GM23248 (cell line): ENCODE data around the gene TICRR. TPM values are rescaled to one million over a fixed set of nuclear protein-coding genes. Genes with fewer than 3 reads are reported as not detected.

Experiments used
- DNase-seq: peaks from one replicate; pipeline ENCODE4 v3.0.0-alpha.2; 2015
- H2AFZ ChIP-seq: fragments of 200-600 bp; sonication (generic); 2 replicates; pipeline ENCODE4 v1.6.1; 2016; ENCODE audit warnings: antibody characterized with exemption
- H3F3A ChIP-seq: fragments of 200-600 bp; sonication (generic); 2 replicates; pipeline ENCODE4 v1.6.1; 2016; ENCODE audit warnings: mild to moderate bottlenecking, antibody characterized with exemption, mixed run types; ENCODE audit not compliant: insufficient read depth
- H3K27ac ChIP-seq: fragments of 200-600 bp; sonication (generic); 2 replicates; pipeline ENCODE4 v1.5.1; 2016; ENCODE audit warnings: mild to moderate bottlenecking
- H3K27me3 ChIP-seq: fragments of 200-600 bp; sonication (generic); replicated peaks from 2 replicates; pipeline ENCODE4 v1.6.1; 2016; ENCODE audit warnings: mild to moderate bottlenecking; ENCODE audit not compliant: insufficient read depth
- H3K36me3 ChIP-seq: fragments of 200-600 bp; sonication (generic); 2 replicates; pipeline ENCODE4 v1.6.1; 2016; ENCODE audit warnings: low read depth, mild to moderate bottlenecking
- H3K4me1 ChIP-seq: fragments of 200-600 bp; sonication (generic); 2 replicates; pipeline ENCODE4 v1.6.1; 2016; ENCODE audit warnings: mild to moderate bottlenecking; ENCODE audit not compliant: insufficient read depth
- H3K4me2 ChIP-seq: fragments of 200-600 bp; sonication (generic); one replicate; pipeline ENCODE4 v1.6.1; 2016; ENCODE audit warnings: mild to moderate bottlenecking; ENCODE audit not compliant: unreplicated experiment
- H3K4me3 ChIP-seq: fragments of 200-600 bp; sonication (generic); 2 replicates; pipeline ENCODE4 v1.5.1; 2016; ENCODE audit warnings: mild to moderate bottlenecking
- H3K79me2 ChIP-seq: fragments of 200-600 bp; sonication (generic); 2 replicates; pipeline ENCODE4 v1.6.1; 2016; ENCODE audit warnings: mild to moderate bottlenecking; ENCODE audit not compliant: insufficient read depth
- H3K9ac ChIP-seq: fragments of 200-600 bp; sonication (generic); 2 replicates; pipeline ENCODE4 v1.6.1; 2016; ENCODE audit warnings: mild to moderate bottlenecking
- H3K9me2 ChIP-seq: fragments of 200-600 bp; sonication (generic); 2 replicates; pipeline ENCODE4 v1.6.1; 2016; ENCODE audit warnings: mixed run types, mild to moderate bottlenecking, moderate library complexity; ENCODE audit not compliant: insufficient read depth
- H3K9me3 ChIP-seq: fragments of 200-600 bp; sonication (generic); one replicate; pipeline ENCODE4 v1.6.1; 2017; ENCODE audit warnings: low read depth
- H4K20me1 ChIP-seq: fragments of 200-600 bp; sonication (generic); 2 replicates; pipeline ENCODE4 v1.6.0; 2016; ENCODE audit not compliant: insufficient read depth
- EZH2 ChIP-seq: fragments of 200-600 bp; sonication (generic); IDR thresholded peaks from 2 replicates; pipeline ENCODE4 v1.6.1; 2018; ENCODE audit warnings: antibody characterized with exemption, mild to moderate bottlenecking; ENCODE audit not compliant: insufficient read depth, poor library complexity, severe bottlenecking
- EZH2phosphoT487 ChIP-seq: fragments of 200-600 bp; sonication (generic); IDR thresholded peaks from 2 replicates; pipeline ENCODE4 v1.6.1; 2018; ENCODE audit warnings: antibody characterized with exemption, moderate library complexity, mild to moderate bottlenecking, low read depth; ENCODE audit not compliant: insufficient read depth
- WGBS, 2 experiments: methylation state at CpG; one replicate each; pipeline ENCODE4 v1.1.6; 2015 to 2017; ENCODE audit warnings: low lambda C conversion rate in 2 of 2, low coverage in 1 of 2; ENCODE audit errors: missing lambda C conversion rate in 2 of 2; 5-methylcytosine and 5-hydroxymethylcytosine counted together
- in situ Hi-C: fragments of 300-500 bp; cut with MboI; formaldehyde crosslinking; loops from 2 replicates; pipeline ENCODE4 v1.15.0; 2020
- polyA plus RNA-seq: library from polyadenylated mRNA; unstranded; fragments of >200 nt; fragmentation: Nextera tagmentation; extraction: Ambion mirVana; gene quantifications from 2 replicates; pipeline ENCODE4 v1.2.1, GENCODE V29; 2016
- total RNA-seq: library from RNA; depleted of rRNA; stranded (reverse); fragments of >200 nt; shearing (Covaris generic); gene quantifications from 2 replicates; pipeline ENCODE4 v1.2.3, GENCODE V29; 2014

Gene TICRR
- total and polyA plus RNA-seq, 2 experiments from 2014 or later, result 1.2 to 2.3 TPM

DNA sequence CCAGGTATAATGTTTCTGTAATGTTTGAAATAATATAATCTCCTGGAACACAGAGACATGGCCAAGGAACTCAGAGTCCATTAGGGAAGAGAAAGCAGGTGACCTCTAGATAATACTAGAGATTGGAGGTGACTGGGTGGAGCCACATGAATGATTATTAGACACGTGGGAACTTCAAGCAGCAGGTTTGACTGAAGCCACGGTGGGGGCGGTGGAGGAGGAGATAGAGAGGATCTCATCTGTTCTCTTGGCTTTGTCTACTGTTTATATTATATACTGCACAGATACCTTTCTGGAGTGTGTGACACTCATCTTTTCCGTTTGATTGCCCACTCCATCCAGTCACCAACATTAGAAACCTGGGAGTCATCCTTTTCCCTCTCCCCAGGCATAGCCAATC, 46.3 kb downstream of the TICRR start:
- no peak overlapping the region for H3K9ac ChIP-seq
- H3K9me3 ChIP-seq, result no peaks in the 10 kb centered on the region
- H3K27ac ChIP-seq, result no peak overlapping the region
- H3K4me1 ChIP-seq, result no peaks in the 10 kb centered on the region
- H3K36me3 ChIP-seq, result peaks cover 19% of the 10 kb centered on the region
- DNase-seq, result peak; percentile 9
- in situ Hi-C loops, result no loop called here
- H3K4me2 ChIP-seq, result no peak overlapping the region
- no peaks in the 10 kb centered on the region for H4K20me1 ChIP-seq
- H3F3A ChIP-seq, result peaks cover 7% of the 10 kb centered on the region; the same call in 1 of the 2 replicates
- no peak overlapping the region for H3K4me3 ChIP-seq
- no peaks in the 10 kb centered on the region for H3K79me2 ChIP-seq
- H3K9me2 ChIP-seq, result no peaks in the 10 kb centered on the region
- WGBS, 2 experiments, result 79 to 83% methylated on average over 4 of the region's 4 CpGs
- no peaks in the 10 kb centered on the region for H3K27me3 ChIP-seq
- TF ChIP-seq EZH2, result no peak
- no peak for TF ChIP-seq EZH2phosphoT487
- no peak overlapping the region for H2AFZ ChIP-seq

GRCh38 chr15:89623165-89623564, 47.9 kb downstream of the TICRR start:
- 14 to 37% methylated on average over 1 of the region's 1 CpG for WGBS, 2 experiments

GRCh38 chr15:89625716-89626115, 50.4 kb downstream of the TICRR start:
- H3K27me3 ChIP-seq, result no peaks in the 10 kb centered on the region
- H3K9me2 ChIP-seq, result no peaks in the 10 kb centered on the region
- H3K4me3 ChIP-seq, result no peak overlapping the region
- no peaks in the 10 kb centered on the region for H4K20me1 ChIP-seq
- DNase-seq, result no peak
- in situ Hi-C loops, result no loop called here
- no peaks in the 10 kb centered on the region for H3K4me1 ChIP-seq
- 91 to 95% methylated on average over 9 of the region's 9 CpGs for WGBS, 2 experiments
- TF ChIP-seq EZH2phosphoT487, result no peak
- no peak for TF ChIP-seq EZH2
- peaks cover 41% of the 10 kb centered on the region for H3K36me3 ChIP-seq
- H3K9me3 ChIP-seq, result no peaks in the 10 kb centered on the region
- H3K27ac ChIP-seq, result no peak overlapping the region
- H2AFZ ChIP-seq, result no peak overlapping the region
- H3K4me2 ChIP-seq, result no peak overlapping the region
- no peak overlapping the region for H3K9ac ChIP-seq
- H3K79me2 ChIP-seq, result no peaks in the 10 kb centered on the region
- H3F3A ChIP-seq, result peaks cover 7% of the 10 kb centered on the region; the same call in 1 of the 2 replicates

More at GRCh38 chr15:89623165-89623564, 47.9 kb downstream of the TICRR start:
- Histone ChIP-seq H2AFZ (no peak overlapping the region), H3K4me1 (no peaks in the 10 kb centered on the region), H3K4me3 (no peak overlapping the region), H3K79me2 (no peaks in the 10 kb centered on the region), H3K9ac (no peak overlapping the region), H4K20me1 (no peaks in the 10 kb centered on the region), H3K4me2 (no peak overlapping the region), H3K27me3 (no peaks in the 10 kb centered on the region), H3F3A (peaks cover 7% of the 10 kb centered on the region; the same call in 1 of the 2 replicates), H3K27ac (no peak overlapping the region), H3K9me3 (no peaks in the 10 kb centered on the region), H3K36me3 (peaks cover 27% of the 10 kb centered on the region), H3K9me2 (no peaks in the 10 kb centered on the region)
- TF ChIP-seq EZH2phosphoT487 (no peak), EZH2 (no peak)
- in situ Hi-C loops, result no loop called here
- DNase-seq, result no peak

DNA sequence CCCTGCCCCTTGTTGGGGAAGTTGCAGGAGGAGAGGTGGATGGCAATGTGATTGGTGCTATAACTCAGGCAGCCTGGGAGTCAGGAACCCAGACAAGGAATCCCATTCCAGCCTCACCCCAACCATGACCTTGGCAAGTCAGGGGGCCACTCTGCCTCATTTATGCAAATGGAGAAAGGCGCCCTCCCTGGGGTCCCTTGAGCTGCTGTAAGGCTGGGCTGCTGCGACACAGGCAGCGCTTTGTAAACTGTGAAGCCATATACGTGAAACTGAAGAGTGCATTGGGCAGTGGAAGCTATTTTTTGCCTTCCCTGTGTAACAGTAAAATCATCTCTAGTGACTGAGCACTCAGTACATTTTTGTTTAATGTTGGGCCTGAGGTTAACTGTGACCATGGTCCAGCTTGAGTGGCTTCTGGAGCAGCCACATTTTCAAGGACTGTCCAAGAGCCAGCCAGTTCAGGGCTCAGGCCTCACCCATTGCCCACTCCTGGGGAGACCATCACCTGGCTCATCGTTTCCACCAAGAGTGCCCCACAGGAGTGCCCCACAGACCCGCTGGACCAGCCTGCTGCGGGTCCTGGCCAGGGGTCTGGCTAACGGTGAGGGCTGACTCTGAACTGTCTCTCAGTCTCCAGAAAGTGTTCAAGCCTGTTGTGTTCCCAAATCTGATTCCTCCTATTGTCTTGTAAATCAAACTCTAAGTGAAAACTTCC, 52.1 kb downstream of the TICRR start:
- Histone ChIP-seq H4K20me1 (no peaks in the 10 kb centered on the region), H3K27ac (no peak overlapping the region), H3K79me2 (no peaks in the 10 kb centered on the region), H3K4me3 (no peak overlapping the region), H3K4me1 (no peaks in the 10 kb centered on the region), H3K9ac (no peak overlapping the region), H2AFZ (no peak overlapping the region), H3F3A (no peaks in the 10 kb centered on the region), H3K9me3 (no peaks in the 10 kb centered on the region), H3K27me3 (no peaks in the 10 kb centered on the region), H3K9me2 (no peaks in the 10 kb centered on the region), H3K36me3 (peaks cover 46% of the 10 kb centered on the region), H3K4me2 (no peak overlapping the region)
- TF ChIP-seq EZH2 (no peak), EZH2phosphoT487 (no peak)
- in situ Hi-C loops, result no loop called here
- WGBS, 2 experiments, result 89 to 91% methylated on average over 8 of the region's 8 CpGs
- no peak for DNase-seq

DNA sequence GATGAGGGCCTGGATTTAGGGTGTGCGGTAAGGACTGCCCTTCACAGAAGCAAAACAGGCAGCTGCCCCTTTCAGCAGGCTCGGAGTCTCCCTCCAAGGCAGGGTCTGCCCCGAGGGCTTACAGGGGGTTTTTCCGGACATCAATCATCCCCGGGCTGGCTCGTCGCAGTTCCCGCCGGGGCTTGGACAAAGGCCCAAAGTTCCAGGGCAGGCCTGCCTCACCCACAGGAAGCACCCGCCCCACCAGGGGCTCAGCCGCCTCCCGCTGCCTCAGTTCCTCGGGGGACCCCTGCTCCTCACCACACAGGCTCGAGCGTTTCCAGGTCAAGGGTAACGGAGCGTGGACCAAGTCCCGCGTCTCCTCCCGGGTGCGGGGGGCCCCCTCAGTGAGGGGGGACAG, 53.0 kb downstream of the TICRR start:
- Histone ChIP-seq H3K27me3 (no peaks in the 10 kb centered on the region), H3K9me3 (no peaks in the 10 kb centered on the region), H3K36me3 (peaks cover 46% of the 10 kb centered on the region), H3K79me2 (no peaks in the 10 kb centered on the region), H3F3A (no peaks in the 10 kb centered on the region), H4K20me1 (no peaks in the 10 kb centered on the region), H3K9ac (no peak overlapping the region), H3K4me2 (no peak overlapping the region), H3K4me1 (no peaks in the 10 kb centered on the region), H2AFZ (no peak overlapping the region), H3K27ac (no peak overlapping the region), H3K4me3 (no peak overlapping the region), H3K9me2 (no peaks in the 10 kb centered on the region)
- DNase-seq, result no peak
- TF ChIP-seq EZH2, result no peak
- TF ChIP-seq EZH2phosphoT487, result no peak
- in situ Hi-C loops, result no loop called here
- WGBS, 2 experiments, result 89 to 94% methylated on average over 19 to 21 of the region's 21 CpGs
